ENCODE results near the gene PAM. TPM values are rescaled to one million over a fixed set of nuclear protein-coding genes. Genes with fewer than 3 reads are reported as not detected.

PAM gene
- total and polyA plus RNA-seq, 8 donors: 27.4 to 322 (median 93.9) TPM

DNA sequence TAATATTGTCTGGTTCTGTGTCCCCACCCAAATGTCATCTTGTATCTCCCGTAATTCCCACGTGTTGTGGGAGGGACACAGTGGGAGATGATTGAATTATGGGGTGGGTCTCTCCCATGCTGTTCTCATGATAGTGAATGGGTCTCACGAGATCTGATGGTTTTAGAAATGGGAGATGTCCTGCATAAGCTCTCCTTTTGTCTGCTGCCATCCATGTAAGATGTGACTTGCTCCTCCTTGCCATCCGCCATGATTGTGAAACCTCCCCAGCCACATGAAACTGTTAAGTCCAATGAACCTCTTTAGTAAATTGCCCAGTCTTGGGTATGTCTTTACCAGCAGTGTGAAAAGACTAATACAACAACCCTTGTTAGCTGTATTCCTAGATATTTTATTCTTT is 320.3 kb downstream of the PAM start:
- Histone ChIP-seq H3K27me3 (no peaks in the 10 kb centered on the region), H3K4me1 (no peaks in the 10 kb centered on the region), H3K9me3 (peaks cover 28 to 78% (median 70%) of the 10 kb centered on the region in 4 donors), H3K4me3 (no peak overlapping the region), H3K36me3 (no peaks in the 10 kb centered on the region), H3K27ac (no peak overlapping the region)
- DNase-seq: no peak
- intact Hi-C loops (cut with DNase I; ENCODE audit: low total_unique reads): no loop called here
- TF ChIP-seq POLR2A (IDR thresholded peaks at IDR 0.05) (no peak), POLR2AphosphoS5 (IDR thresholded peaks at IDR 0.05) (no peak), EP300 (IDR thresholded peaks at IDR 0.05) (no peak)
- TF ChIP-seq, protein P1, sequence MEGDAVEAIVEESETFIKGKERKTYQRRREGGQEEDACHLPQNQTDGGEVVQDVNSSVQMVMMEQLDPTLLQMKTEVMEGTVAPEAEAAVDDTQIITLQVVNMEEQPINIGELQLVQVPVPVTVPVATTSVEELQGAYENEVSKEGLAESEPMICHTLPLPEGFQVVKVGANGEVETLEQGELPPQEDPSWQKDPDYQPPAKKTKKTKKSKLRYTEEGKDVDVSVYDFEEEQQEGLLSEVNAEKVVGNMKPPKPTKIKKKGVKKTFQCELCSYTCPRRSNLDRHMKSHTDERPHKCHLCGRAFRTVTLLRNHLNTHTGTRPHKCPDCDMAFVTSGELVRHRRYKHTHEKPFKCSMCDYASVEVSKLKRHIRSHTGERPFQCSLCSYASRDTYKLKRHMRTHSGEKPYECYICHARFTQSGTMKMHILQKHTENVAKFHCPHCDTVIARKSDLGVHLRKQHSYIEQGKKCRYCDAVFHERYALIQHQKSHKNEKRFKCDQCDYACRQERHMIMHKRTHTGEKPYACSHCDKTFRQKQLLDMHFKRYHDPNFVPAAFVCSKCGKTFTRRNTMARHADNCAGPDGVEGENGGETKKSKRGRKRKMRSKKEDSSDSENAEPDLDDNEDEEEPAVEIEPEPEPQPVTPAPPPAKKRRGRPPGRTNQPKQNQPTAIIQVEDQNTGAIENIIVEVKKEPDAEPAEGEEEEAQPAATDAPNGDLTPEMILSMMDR (IDR thresholded peaks at IDR 0.05): no peak
- WGBS, 5 donors: 87 to 92% (median 89%) methylated on average over 3 to 4 of the region's 4 CpGs
